CD4-positive, alpha-beta T cell treated with Interleukin-1 beta for 1 hour (primary cell): ENCODE measurements around the gene SLC48A1.

Experiments used
- DNase-seq, 2 donors: peaks; one replicate each; pipeline ENCODE4 v3.0.0-alpha.2; 2020 to 2022

The SLC48A1 gene

DNA sequence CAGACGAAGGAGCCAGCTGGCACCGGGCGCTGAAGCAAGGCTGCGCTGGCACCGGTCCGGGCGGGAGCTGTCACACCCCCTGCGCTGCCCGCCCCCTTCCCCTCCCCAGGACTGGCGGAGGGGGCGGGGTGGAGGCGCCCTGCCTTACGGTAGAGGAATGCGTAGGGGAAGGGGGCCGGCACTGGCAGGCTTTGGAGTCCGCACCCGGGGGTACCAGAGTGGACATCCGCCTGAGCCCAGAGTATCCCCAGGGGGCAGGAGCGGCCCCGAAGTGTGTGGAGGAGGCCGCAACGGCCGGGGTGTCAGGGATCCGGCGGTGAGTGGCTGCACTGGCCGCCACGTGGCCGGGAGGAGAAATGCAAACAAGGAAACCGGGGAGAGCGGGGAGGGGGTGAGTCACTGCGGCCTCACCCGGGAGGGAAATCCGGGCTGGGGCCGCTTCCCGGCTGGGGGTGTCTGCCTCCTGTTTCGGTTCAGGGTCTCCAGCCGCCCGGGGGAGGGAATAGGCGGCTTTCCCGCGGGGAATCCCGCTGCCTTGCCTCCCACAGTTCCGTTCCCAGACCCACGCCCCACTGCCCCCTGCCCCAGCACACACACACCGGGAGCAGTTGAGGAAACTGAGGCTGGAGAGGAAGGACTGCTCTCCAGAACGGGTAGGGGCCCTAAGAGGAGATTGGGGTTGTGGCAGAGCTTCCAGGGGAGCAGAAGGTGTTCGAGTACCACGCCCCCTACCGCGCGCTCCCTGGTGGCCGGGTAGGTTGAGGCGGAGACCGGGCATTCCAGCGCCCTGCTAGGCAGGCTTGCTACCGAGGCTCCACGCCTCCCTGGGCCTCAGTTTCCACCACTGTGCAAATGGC is 14.0 kb upstream of the SLC48A1 start, which contains the start of gene RAPGEF3:
RAPGEF3 (minus strand) TSS at position 47 of the 857 bp plus-strand sequence. CDS start 324 bp downstream, outside the sequence.
- peak; percentile 65 to 75 for DNase-seq

DNA sequence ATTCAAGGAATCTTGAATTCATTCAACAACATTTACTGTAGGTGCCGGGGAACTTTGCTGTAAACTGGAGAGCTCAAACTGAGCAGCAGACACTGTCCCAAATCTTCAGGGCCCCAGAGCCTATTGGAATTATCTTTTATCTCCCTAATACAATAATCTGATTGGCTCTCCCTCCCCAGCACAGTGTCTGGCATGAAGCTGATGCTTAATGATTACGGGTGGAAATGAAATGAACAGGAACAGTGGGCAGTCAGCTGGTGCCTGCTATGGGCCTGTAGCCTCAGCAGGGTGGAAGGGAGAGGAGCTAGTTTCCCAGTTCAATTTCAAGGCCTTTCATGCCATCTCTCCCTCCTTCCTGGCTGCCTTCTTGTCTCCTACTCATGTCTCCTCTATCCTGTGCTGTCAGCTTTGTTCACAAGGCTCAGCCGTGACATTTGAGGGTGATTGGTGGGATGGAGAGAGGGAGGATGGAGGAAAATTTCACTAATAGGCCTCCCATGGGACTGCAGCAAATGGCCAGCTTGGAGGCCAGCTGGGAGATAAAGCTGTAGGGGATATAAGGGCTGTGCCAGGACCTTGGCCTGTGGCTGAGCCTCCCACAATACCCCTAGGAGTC is 10.1 kb upstream of the SLC48A1 start:
- no peak for DNase-seq

DNA sequence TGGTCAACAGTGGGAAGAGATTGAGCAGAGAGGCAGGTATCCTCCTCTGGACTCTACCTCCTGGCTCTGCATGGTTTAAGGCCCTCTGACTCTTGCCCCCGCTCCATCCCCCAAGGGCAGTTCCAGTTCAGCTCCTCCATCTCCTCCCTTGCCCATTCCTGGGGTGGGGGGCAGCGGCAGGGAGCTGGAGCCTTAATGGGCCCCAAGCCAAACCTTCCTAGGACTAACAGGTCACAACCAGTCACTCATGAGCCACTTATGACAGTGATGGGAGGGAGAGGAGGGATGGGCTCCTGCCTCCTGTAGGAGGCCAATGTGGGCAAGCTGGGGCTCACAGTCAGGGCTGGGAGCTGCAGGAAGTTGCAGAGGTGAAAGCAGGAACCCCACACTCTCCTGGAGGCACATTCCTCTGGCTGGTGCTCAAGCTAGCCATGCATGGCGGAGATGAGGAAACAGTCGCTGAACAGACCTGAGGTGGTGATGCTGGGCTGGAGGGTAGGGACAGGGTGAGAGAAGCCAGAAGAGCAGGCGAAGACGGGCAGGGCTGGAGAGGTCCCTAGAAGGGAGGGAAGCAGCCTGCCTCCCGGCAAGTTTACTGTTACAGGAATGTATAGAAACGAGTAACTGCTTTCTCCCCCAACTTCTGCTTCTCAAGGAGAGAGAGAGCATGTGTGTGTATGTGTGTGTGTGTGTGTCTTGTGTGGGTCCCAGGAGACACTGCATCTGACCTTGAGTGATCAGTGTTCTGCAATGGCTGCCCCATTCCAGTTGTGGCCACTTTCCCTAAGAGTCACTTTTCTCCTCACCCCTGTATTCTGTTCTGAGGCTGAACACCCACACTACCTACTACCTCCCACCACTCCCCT is 9.3 kb upstream of the SLC48A1 start:
- no peak for DNase-seq

DNA sequence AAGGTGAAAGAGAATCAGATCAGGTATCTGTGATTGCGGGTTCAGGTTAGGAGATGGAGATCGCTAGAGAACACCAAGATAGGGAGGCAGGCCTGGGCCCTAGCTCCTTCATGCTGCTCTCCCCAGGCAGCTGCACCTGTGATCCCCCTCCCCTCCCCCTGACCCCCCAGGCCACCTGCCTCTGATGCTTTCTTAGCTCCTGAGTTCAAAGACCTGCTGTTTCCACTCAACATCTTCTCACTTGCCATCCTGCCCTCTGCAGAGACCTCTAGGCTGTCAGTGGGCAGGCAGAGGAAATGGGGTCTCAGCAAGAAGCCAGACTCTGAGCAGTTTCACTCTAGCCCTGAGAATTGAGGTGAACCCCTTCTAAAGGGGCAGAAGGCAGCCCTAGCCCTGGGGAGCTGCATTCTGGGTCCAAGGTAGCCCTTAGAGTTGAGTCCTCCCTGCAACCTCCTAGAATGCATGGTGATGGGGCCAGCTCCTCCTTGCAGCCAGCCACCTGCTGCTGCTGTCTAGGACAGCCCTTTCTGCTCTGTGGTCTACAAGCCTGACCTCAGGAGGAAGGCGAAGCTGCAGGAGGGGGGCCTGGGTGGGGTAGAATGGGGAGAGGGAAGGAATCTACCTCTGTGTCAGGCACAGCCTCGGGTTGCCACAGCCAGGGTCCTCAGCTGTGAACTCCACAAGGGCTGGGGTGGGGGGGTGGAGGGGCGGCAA is 6.4 kb upstream of the SLC48A1 start:
- DNase-seq, result no peak

DNA sequence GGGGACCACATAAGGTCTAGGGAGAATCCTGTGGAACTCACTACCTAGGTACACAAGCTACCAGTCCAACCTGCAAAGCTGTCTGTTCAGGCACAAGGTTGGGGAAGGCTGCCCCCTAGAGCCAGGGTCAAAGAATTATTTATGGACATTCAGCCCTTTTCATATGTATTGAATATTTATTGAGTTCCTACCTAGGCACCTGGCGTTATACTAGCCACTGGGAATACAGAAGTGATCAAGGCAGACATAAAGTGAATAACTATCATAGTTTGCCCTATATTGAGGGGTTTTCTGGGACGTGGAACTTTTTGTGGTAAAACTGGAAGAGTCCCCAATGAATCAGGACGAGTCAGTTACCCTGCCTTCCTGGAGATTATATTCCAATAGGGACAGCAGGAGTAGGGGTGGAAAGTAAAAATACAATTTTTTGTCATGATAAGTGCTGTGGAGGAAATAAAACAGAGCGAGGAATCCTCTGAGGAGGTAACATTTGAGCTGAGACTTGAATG is 5.8 kb upstream of the SLC48A1 start:
- peak; percentile 76 to 79 for DNase-seq

DNA sequence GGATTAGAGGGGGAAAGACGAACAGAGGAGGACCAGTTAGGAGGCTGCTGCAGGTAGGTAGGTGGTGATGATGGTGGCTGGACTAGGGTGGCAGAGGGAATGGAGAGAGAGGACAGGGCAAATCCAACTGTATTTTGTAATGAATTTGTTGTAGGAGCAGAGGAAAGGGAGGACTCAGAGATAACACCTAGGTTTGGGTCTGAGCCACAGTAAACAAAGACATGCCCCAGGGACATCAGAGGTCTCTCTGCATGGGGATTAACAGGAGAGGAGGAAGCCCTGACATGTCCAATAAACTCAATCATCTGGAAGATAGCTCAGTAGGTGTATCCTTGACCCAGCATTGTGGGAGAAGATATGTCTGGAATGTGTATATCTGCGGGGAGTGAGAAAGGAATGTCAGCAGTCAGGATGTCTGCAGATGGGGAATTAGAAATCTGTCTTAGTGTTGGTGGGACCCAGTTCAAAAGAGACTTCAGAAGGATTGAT is 4.7 kb upstream of the SLC48A1 start:
- no peak for DNase-seq

DNA sequence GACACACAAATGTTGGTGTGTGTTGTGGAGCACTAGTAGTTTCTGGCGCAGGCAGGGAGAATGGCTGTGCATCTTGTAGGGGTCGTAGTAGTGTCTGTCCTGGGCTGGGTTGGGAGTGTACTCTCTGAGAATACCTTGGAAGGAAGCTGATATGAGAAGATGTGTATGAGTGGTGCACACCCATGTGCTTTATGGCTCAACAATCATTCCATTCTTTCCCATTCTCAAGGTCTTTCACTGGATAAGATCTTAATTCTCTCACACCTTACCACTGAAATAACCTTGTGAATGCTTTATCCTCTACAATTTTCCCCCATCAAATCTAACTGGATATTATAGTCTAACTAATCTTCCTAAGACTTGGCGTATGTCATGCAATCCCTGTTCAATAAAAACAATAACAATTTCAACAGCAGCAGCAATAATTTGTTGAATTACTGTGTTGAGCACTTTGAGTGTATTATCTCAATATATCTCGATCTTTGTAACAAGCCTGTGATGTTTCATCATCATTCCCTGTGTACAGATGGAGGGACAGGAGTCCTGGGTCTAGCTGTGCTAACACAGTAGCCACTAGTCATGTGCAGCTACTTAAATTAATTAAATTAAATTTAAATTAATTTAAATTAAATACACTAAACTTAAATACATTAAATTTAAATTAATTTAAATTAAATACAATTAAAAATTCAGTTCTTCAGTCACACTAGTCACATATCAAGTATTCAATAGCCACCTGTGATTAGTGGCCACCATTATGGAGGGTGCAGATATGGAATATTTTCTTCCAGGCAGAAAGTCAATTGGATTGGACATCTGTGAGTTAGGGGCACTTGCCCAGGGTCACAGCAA is 3.6 kb upstream of the SLC48A1 start:
- DNase-seq, result no peak

DNA sequence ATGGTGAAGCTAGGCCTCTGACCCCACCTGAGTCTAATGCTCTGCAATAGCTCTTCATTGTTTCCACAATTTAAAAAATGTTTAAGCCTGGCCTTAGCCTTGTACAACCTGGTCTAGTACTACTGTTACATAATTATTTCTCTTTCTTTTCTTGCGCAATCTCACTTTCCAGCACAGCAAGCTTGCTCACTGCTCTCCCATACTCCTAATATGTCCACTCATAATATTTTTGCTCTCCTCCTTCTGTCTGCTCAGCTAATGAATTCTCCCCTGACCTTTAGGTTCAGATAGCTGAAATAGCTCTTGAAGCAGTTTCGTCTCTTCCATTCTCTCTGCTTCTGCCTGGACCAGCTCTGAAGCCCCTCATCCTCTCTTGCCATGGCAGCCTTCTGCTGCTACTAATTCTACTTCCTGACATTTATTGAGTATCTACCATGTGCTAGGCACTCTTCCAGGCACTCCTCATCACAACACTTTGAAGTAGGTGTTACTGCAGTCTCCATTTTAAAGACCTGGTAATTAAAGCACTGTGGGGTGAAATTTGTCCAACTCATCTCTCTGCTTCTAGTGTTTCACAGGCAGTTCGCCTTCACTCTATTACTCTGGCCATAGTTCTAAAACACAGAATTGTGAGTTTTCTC is 2.8 kb upstream of the SLC48A1 start:
- no peak for DNase-seq

DNA sequence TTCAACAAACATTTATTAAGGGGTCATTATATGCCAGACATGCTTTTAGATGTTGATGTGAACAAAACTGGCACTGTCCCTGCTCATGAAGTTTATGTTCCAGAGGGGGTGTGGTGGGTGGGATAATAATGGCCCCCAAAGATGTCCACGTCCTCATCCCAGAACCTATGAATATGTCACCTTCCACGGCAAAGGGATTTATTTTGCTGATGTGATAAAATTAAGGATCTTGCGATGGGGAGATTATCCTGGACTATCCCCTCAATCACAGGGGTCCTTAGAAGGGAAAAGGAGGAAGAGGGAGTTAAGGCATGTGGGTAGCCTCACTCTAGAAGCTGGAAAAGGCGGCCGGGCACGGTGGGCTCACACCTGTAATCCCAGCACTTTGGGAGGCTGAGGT is 1.7 kb upstream of the SLC48A1 start:
- no peak for DNase-seq

DNA sequence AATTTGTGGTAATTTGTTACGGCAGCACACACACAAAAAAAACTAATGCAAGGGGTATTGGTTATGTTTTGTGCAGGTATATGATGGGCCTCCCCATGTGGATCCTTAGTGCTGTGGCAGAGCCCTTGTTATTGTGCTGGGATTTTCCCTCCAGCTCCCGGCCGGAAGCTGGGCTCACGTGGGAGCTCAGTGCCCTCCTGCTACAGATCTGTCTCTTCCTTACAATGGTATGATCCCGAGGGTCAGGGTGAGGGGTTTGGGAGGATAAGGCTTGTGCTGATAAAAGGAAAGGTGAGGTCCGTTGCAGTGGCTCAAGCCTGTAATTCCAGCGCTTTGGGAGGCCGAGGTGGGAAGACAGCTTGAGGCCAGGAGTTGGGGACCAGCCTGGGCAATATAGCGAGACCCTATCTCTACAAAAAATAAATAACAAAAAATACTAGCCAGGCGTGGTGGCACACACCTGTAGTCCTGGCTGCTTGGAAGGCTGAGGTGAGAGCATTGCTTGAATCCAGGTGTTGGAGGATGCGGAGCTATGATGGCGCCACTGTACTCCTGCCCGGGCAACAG is 861 bp upstream of the SLC48A1 start:
- no peak for DNase-seq

DNA sequence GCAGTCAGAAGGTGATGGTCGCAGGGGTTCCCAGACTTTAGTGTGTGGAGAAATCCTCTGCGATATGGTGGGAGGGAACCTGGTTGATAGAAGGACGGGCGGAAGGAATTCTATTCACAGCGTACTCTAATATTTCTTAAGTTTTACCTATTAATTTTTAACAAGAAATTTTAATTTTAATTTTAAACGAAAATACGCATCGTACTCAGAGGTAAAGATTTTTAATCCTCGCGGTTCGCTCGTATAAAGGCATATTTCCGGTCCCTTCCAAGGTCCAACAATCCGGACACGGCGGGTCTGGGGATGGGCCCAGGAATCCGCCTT is 338 bp upstream of the SLC48A1 start:
- no peak for DNase-seq

DNA sequence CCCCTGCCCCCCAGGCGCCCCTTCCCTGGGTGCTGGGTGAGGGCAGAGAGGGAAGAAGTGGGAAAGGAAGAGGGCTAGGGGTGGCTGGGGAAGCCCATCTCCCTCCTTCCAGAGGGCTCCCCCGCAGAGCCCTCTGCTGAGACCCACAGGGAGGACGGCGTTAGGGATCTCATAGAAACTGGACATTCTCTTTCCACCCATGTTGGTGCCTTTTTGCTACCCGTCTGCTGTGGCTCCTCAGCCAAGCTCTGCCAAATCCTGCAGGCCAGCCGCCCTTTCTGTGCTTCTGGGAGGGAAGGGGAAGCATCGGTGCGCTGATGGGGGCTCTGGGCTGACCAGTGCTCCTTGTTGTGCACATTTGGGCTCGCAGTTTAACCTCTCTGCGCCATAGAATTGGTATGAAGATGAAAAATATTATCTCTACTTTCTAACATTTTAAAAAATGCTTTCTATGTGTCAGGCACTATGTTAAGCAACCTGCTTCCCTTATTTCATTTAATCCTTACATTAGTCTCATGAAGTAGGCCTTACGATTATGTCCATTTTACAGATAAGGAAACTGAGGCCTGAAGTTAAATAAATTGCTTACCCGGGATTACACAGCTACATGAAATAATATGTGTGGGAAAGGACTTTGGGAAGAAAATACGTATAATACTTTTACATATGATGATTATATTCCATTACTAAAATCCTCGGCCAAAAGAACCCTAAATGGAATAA is 981 bp downstream of the SLC48A1 start:
- no peak for DNase-seq

DNA sequence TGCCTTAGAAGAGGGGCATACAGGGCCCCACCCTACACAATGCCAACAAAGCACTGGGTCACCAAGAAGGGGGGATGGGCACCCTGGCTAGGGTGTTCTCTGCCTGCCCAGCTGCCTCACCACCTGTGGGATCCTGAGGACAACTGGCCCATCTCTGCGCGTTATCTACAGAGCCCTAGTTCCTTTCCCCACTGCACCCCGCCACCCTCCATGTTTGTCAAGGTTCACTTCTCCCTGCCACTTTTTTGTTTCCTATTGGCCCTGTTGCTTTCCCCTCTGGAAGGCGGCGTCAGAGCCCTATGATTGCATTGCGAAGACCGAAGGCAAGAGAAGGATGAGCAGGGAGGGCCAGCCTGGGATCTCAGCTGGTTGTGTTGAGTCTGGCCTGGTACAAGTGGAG is 1.6 kb downstream of the SLC48A1 start:
- DNase-seq, result no peak

DNA sequence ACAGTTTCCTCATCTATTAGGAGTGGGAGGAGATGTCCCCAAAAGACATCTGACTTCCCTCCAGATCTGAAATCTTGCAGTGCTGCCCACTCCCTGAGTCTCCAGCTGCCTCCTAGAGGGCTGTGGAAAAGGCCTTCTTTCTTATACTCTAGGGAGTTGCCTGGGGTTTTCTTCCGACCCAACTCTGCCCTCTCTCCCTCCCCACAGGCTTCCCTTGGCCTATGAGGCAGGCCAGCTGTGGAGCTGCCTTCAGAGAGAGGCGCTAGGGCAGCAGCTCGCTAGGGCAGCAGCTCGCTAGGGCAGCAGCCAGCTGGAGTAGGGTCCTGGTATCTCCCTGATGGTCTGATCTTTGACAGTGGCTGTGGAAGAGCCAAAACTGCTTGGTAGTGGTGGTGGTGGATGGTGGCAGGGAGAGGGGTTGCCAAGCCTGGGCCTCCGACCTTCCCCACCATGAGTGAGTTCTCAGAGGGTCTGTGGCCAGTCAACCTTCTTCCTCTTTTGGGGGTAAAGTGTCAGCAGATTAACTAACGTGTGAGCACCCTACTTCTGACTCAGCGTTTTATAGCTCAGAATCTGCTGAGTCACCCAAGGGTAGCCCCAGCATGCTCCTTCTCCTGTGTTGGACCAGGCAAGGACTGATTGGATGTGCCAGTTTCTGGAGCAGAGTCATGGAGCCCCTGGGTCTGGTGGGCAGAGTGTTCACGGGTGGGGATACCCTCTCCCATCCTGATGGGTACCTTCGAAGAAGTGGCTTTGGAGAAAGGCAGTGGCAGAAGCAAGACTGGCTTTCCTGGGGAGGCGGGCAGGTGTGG is 2.3 kb downstream of the SLC48A1 start:
- peak in 1 of 2 donors; percentile 16 for DNase-seq

DNA sequence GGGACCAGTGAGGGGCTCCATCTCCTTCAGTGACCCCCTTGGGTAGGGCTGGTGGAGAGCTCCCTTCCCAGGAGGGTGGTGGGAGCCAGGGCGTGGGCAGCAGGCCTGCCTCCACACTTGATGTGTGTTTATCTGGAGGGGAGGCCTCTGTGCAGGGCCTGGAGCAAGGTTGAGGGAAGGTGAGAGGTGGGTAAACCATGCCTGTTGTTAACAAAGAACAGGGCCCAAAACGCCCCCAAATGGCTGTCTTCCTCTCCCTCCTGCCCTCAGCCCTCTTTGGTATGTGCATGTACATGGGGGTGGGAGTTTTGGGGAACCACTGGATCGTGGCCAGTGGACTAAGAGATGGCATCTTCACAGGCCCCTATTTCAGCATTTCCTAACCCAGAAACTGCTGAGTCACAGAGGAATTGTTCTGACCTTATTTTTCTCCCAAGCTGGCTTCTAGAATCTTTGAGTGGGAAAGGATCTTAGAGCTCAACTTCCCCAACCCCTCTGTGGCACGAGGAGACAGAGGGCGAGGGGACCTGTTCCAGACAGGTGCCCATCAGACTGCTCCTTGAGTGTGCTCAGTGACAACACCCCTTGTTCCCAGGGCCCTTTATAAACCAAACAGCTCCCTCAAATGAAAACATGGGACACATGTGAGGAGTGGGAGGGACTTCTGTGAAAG is 3.6 kb downstream of the SLC48A1 start:
- no peak for DNase-seq

DNA sequence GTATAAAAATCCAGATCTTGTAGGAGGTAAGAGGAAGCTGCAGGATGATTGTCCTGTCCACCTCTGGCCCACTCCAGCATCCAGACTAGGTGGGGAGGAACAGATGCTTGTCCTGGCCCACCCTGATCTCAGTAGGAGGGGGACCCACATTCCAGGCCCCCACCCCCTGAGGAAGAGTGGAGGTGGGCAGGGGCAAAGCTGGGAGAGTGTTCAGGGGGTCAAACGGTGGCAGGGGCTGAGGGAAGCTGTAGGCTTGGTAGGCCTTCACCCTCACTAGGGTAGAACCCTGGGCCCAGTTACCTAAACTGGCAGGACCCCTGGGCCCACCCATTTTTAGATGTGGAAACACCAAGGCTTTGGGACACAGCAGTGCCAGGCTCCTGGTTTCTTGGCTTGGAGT is 4.1 kb downstream of the SLC48A1 start:
- no peak for DNase-seq

DNA sequence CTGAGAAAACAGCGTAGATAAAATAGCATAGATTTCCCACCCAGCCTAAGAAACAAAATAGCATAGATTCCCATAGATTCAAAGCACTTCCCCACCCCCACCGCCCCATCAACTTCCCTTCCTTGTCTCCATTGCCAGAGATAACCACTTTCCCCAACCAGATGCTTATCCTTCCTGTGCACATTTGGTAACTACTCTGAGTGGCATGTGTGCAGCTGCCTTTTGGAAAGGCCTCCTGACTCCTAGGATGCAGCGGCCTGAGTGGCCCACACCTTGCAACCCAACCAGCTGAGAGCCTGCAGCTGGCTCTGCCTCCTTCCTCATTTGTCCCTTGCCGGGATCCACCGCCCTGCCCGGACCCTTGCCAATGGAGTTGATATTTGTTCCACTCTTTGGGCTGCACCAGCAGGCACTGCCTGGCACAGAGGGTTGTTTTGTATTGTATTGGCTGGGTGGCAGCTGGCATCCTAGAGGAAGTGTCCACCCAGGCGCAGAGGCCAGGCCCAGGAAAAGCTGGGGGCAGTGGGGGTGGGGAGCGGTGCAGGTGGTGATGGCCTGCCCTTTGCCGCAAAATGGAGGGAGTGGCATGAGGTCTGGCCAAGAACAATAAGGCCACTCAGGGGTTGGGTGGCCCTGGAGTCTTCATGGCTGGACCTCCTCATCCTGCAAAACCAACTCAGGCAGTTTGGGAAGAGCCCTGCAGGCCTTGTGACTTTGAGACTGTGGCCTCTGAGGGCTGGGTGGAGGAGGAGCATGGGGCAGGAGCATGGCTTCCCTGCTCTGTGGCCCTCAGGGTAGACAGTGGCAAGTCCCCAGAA is 4.9 kb downstream of the SLC48A1 start:
- DNase-seq, result no peak

DNA sequence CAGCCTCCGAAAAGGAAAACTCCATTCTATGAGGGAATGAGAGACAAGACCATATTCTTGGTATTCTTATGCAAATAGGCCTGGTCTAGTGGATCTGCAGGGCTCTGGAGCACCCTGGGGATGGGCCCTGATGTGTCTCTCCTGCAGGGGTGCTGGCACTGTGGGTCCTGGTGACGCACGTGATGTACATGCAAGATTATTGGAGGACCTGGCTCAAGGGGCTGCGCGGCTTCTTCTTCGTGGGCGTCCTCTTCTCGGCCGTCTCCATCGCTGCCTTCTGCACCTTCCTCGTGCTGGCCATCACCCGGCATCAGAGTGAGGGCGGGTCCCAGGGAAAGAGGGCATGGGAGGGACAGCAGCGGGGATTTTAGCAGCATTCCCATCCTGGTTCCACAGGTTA is 5.8 kb downstream of the SLC48A1 start:
- no peak for DNase-seq
